ENCODE measurements around the gene ADSS1. TPM values are rescaled to one million over a fixed set of nuclear protein-coding genes. Genes with fewer than 3 reads are reported as not detected.

The ADSS1 gene
- total RNA-seq, 1 experiment from 2014 or later: 3.2 TPM

DNA sequence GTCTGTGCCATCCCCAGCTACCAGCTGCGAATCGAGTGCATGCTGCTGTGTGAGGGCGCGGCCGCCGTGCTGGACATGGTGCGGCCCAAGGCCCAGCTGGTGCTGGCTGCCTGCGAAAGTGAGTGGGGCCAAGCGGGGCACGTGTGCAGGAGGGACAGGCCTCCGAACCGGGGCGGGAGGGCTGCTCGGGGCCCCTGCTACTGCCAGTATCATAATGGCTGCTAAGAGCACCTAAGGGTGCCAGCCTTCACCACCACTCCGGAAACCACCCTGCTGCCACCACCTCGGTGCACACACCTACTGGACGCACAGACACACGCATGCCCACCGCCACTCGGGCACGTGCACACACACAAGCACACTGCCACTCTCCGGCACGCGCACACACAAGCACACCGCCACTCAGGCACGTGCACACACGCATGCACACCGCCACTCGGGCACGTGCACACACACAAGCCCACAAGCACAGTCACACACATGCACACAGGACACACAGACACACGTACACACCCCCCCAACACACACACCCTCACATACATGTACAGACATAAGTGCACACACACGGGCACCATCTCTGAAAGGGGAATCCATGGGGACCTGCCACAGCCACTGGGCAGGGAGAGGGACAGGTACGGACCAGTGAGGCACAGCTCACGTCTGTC lies 13.8 kb upstream of the ADSS1 start:
- H3K9me3 ChIP-seq: no peaks in the 10 kb centered on the region
- no peaks in the 10 kb centered on the region for H3K27me3 ChIP-seq (replicated peaks; ENCODE audit: control insufficient read depth, insufficient read depth, low read length)
- Mint-ChIP-seq H3K9me3 (ENCODE audit: unreplicated experiment) (no peaks in the 10 kb centered on the region), H3K4me1 (ENCODE audit: low read depth, unreplicated experiment) (no peaks in the 10 kb centered on the region), H3K27ac (ENCODE audit: unreplicated experiment) (no peak overlapping the region), H3K4me3 (ENCODE audit: unreplicated experiment) (no peak overlapping the region), H3K27me3 (ENCODE audit: insufficient read depth, unreplicated experiment) (no peaks in the 10 kb centered on the region), H3K36me3 (ENCODE audit: insufficient read depth, unreplicated experiment) (peaks cover 31% of the 10 kb centered on the region)
- intact Hi-C loops (cut with micrococcal nuclease; ENCODE audit: unreplicated experiment): no loop called here
- TF ChIP-seq, protein P1, sequence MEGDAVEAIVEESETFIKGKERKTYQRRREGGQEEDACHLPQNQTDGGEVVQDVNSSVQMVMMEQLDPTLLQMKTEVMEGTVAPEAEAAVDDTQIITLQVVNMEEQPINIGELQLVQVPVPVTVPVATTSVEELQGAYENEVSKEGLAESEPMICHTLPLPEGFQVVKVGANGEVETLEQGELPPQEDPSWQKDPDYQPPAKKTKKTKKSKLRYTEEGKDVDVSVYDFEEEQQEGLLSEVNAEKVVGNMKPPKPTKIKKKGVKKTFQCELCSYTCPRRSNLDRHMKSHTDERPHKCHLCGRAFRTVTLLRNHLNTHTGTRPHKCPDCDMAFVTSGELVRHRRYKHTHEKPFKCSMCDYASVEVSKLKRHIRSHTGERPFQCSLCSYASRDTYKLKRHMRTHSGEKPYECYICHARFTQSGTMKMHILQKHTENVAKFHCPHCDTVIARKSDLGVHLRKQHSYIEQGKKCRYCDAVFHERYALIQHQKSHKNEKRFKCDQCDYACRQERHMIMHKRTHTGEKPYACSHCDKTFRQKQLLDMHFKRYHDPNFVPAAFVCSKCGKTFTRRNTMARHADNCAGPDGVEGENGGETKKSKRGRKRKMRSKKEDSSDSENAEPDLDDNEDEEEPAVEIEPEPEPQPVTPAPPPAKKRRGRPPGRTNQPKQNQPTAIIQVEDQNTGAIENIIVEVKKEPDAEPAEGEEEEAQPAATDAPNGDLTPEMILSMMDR (IDR thresholded peaks at IDR 0.05; ENCODE audit: insufficient read depth in 1 of 2, low read depth in 1 of 2, low read length in 1 of 2, severe bottlenecking in 1 of 2, unreplicated experiment in 1 of 2): no peak
- H3K4me3 ChIP-seq (ENCODE audit: low read depth, low read length): no peak overlapping the region
- H3K36me3 ChIP-seq (ENCODE audit: control insufficient read depth, insufficient read depth, low read length): no peaks in the 10 kb centered on the region
- ChIA-PET CTCF (no interaction called here), POLR2A (no interaction called here)
- no TSS peak for BruUV-seq (replicated peaks)
- H3K4me1 ChIP-seq: no peaks in the 10 kb centered on the region
- DNase-seq: no peak

DNA sequence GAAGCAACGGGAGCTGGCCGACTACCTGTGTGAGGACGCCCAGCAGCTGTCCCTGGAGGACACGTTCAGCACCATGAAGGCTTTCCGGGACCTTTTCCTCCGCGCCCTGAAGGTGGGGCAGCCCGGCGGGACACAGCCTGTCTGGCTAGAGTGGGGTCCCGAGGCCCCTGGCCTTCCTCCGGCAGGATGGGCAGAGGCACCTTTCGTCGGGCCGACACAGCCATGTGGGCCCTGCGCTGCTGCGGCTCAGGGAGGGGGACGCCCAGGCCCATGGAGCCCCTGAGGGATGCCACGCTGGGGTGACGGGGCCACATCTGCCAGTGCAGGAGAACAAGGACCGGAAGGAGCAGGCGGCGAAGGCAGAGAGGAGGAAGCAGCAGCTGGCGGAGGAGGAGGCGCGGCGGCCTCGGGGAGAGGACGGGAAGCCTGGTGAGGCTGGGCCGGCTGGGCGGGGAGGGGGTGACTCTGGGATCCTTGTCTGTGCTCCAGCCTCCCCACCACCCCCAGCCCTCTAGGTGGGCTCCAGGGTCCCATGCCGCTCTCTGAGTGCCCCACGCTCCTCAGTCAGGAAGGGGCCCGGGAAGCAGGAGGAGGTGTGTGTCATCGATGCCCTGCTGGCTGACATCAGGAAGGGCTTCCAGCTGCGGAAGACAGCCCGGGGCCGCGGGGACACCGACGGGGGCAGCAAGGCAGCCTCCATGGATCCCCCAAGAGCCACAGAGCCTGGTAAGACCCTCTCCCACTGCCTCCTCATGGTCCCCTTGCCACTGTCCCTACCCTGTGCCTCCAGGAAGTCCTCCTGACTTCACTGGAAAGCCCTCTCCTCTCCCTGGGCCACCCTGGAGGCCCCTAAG lies 10.9 kb upstream of the ADSS1 start:
- no peaks in the 10 kb centered on the region for H3K4me1 ChIP-seq
- H3K27me3 ChIP-seq (replicated peaks; ENCODE audit: control insufficient read depth, insufficient read depth, low read length): no peaks in the 10 kb centered on the region
- H3K27ac Mint-ChIP-seq (ENCODE audit: unreplicated experiment): no peak overlapping the region
- intact Hi-C loops (cut with micrococcal nuclease; ENCODE audit: unreplicated experiment): no loop called here
- no peaks in the 10 kb centered on the region for H3K9me3 ChIP-seq
- no peak overlapping the region for H3K4me3 Mint-ChIP-seq (ENCODE audit: unreplicated experiment)
- no peak for DNase-seq
- POLR2A ChIA-PET: no interaction called here
- no peak overlapping the region for H3K4me3 ChIP-seq (ENCODE audit: low read depth, low read length)
- H3K36me3 Mint-ChIP-seq (ENCODE audit: insufficient read depth, unreplicated experiment): peaks cover 18% of the 10 kb centered on the region
- no peaks in the 10 kb centered on the region for H3K4me1 Mint-ChIP-seq (ENCODE audit: low read depth, unreplicated experiment)
- no TSS peak for BruUV-seq (replicated peaks)
- CTCF ChIA-PET: no interaction called here
- no peaks in the 10 kb centered on the region for H3K27me3 Mint-ChIP-seq (ENCODE audit: insufficient read depth, unreplicated experiment)
- H3K9me3 Mint-ChIP-seq (ENCODE audit: unreplicated experiment): no peaks in the 10 kb centered on the region
- TF ChIP-seq, protein P1 (IDR thresholded peaks at IDR 0.05; ENCODE audit: insufficient read depth in 1 of 2, low read depth in 1 of 2, low read length in 1 of 2, severe bottlenecking in 1 of 2, unreplicated experiment in 1 of 2): no peak
- no peaks in the 10 kb centered on the region for H3K36me3 ChIP-seq (ENCODE audit: control insufficient read depth, insufficient read depth, low read length)

DNA sequence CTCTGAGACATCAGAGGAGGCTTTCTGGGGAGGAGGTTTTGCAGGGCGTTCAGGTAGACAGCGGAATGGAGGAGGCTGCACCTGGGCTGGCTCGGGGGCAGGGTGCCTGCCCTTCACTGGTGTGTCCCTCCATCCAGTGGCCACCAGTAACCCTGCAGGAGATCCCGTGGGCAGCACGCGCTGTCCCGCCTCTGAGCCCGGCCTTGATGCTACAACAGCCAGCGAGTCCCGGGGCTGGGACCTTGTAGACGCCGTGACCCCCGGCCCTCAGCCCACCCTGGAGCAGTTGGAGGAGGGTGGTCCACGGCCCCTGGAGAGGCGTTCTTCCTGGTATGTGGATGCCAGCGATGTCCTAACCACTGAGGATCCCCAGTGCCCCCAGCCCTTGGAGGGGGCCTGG lies 10.0 kb upstream of the ADSS1 start:
- ChIA-PET POLR2A (no interaction called here), CTCF (no interaction called here)
- no peaks in the 10 kb centered on the region for H3K9me3 ChIP-seq
- TF ChIP-seq, protein P1 (IDR thresholded peaks at IDR 0.05; ENCODE audit: insufficient read depth in 1 of 2, low read depth in 1 of 2, low read length in 1 of 2, severe bottlenecking in 1 of 2, unreplicated experiment in 1 of 2): no peak
- H3K27ac Mint-ChIP-seq (ENCODE audit: unreplicated experiment): no peak overlapping the region
- H3K9me3 Mint-ChIP-seq (ENCODE audit: unreplicated experiment): no peaks in the 10 kb centered on the region
- H3K4me1 Mint-ChIP-seq (ENCODE audit: low read depth, unreplicated experiment): no peaks in the 10 kb centered on the region
- no peaks in the 10 kb centered on the region for H3K27me3 ChIP-seq (replicated peaks; ENCODE audit: control insufficient read depth, insufficient read depth, low read length)
- H3K36me3 ChIP-seq (ENCODE audit: control insufficient read depth, insufficient read depth, low read length): no peaks in the 10 kb centered on the region
- H3K27me3 Mint-ChIP-seq (ENCODE audit: insufficient read depth, unreplicated experiment): no peaks in the 10 kb centered on the region
- no TSS peak for BruUV-seq (replicated peaks)
- H3K36me3 Mint-ChIP-seq (ENCODE audit: insufficient read depth, unreplicated experiment): peaks cover 9% of the 10 kb centered on the region
- no peak overlapping the region for H3K4me3 ChIP-seq (ENCODE audit: low read depth, low read length)
- intact Hi-C loops (cut with micrococcal nuclease; ENCODE audit: unreplicated experiment): no loop called here
- no peak for DNase-seq
- no peaks in the 10 kb centered on the region for H3K4me1 ChIP-seq
- H3K4me3 Mint-ChIP-seq (ENCODE audit: unreplicated experiment): no peak overlapping the region
